ENCODE measurements around the gene PRDM11.

Gene PRDM11

GRCh38 chr11:45178890-45179671 is 32.6 kb downstream of the PRDM11 start:
- DNase-seq, result no peak

GRCh38 chr11:45179686-45180178 is 33.3 kb downstream of the PRDM11 start:
- DNase-seq, result no peak

- DNase-seq, result no peak
These were observed 33.9 kb downstream of the PRDM11 start for GRCh38 chr11:45180179-45180847.

GRCh38 chr11:45180848-45181192 is 34.4 kb downstream of the PRDM11 start:
- DNase-seq, result no peak

- DNase-seq, result no peak
These were observed 34.9 kb downstream of the PRDM11 start for GRCh38 chr11:45181193-45181888.

- no peak for DNase-seq
These were observed 35.6 kb downstream of the PRDM11 start for GRCh38 chr11:45181889-45182550.

- DNase-seq, result no peak
These were observed 36.5 kb downstream of the PRDM11 start for GRCh38 chr11:45182902-45183301.

- no peak for DNase-seq
These were observed 38.2 kb downstream of the PRDM11 start for GRCh38 chr11:45184640-45185039.

GRCh38 chr11:45185228-45185729 is 38.8 kb downstream of the PRDM11 start:
- no peak for DNase-seq

GRCh38 chr11:45187375-45187774 is 40.9 kb downstream of the PRDM11 start:
- DNase-seq, result no peak

- DNase-seq, result no peak
These were observed 41.7 kb downstream of the PRDM11 start for GRCh38 chr11:45188127-45188526.

- DNase-seq, result no peak
These were observed 42.8 kb downstream of the PRDM11 start for GRCh38 chr11:45189230-45189629.

GRCh38 chr11:45193695-45194094 is 47.3 kb downstream of the PRDM11 start:
- DNase-seq, result no peak

- DNase-seq, result no peak
These were observed 58.3 kb downstream of the PRDM11 start for GRCh38 chr11:45204761-45205160.

- DNase-seq, result no peak
These were observed 59.5 kb downstream of the PRDM11 start for GRCh38 chr11:45205978-45206377.

GRCh38 chr11:45208135-45208534 is 61.7 kb downstream of the PRDM11 start:
- DNase-seq, result no peak

GRCh38 chr11:45209000-45209879 is 62.8 kb downstream of the PRDM11 start:
- DNase-seq, result no peak

- DNase-seq, result no peak
These were observed 63.7 kb downstream of the PRDM11 start for GRCh38 chr11:45209891-45210699.

GRCh38 chr11:45210846-45211245 is 64.4 kb downstream of the PRDM11 start:
- no peak for DNase-seq

- DNase-seq, result no peak
These were observed 65.3 kb downstream of the PRDM11 start for GRCh38 chr11:45211732-45212131.

All from GOT3 (cell line).